ENCODE data around the gene TRPV3. TPM values are rescaled to one million over a fixed set of nuclear protein-coding genes. Genes with fewer than 3 reads are reported as not detected.

Gene TRPV3
- total RNA-seq, 2 donors from 2014 or later, result 0.56 TPM; not detected in 1

GRCh38 chr17:3545151-3545550 is 12.5 kb downstream of the TRPV3 start:
- no peak overlapping the region for H3K27ac ChIP-seq
- no peaks in the 10 kb centered on the region for H3K27me3 ChIP-seq (replicated peaks; ENCODE audit: insufficient read depth)
- TF ChIP-seq CTCF (IDR thresholded peaks at IDR 0.05), result no peak
- no peaks in the 10 kb centered on the region for H3K4me1 ChIP-seq (ENCODE audit: control insufficient read depth in 1 of 2, low read depth in 2 of 2)
- H3K4me3 ChIP-seq, result no peak overlapping the region
- ATAC-seq (ENCODE audit: insufficient number of reproducible peaks, low FRiP score, low read depth) (no peak), DNase-seq (ENCODE audit: low spot score) (no peak)
- H3K36me3 ChIP-seq, result no peaks in the 10 kb centered on the region
- no peaks in the 10 kb centered on the region for H3K9me3 ChIP-seq

GRCh38 chr17:3544365-3544764 is 13.2 kb downstream of the TRPV3 start:
- H3K4me1 ChIP-seq (ENCODE audit: control insufficient read depth in 1 of 2, low read depth in 2 of 2), result no peaks in the 10 kb centered on the region
- no peak overlapping the region for H3K27ac ChIP-seq
- H3K9me3 ChIP-seq, result no peaks in the 10 kb centered on the region
- no peak for ATAC-seq (ENCODE audit: insufficient number of reproducible peaks, low FRiP score, low read depth)
- no peak overlapping the region for H3K4me3 ChIP-seq
- no peaks in the 10 kb centered on the region for H3K27me3 ChIP-seq (replicated peaks; ENCODE audit: insufficient read depth)
- H3K36me3 ChIP-seq, result no peaks in the 10 kb centered on the region
- TF ChIP-seq CTCF (IDR thresholded peaks at IDR 0.05), result no peak
- DNase-seq (ENCODE audit: low spot score), result no peak

- Histone ChIP-seq H3K27ac (no peak overlapping the region), H3K27me3 (replicated peaks; ENCODE audit: insufficient read depth) (no peaks in the 10 kb centered on the region), H3K9me3 (no peaks in the 10 kb centered on the region), H3K4me1 (ENCODE audit: control insufficient read depth in 1 of 2, low read depth in 2 of 2) (no peaks in the 10 kb centered on the region), H3K36me3 (no peaks in the 10 kb centered on the region), H3K4me3 (no peak overlapping the region)
- ATAC-seq (ENCODE audit: insufficient number of reproducible peaks, low FRiP score, low read depth) (no peak), DNase-seq (ENCODE audit: low spot score) (no peak)
- TF ChIP-seq CTCF (IDR thresholded peaks at IDR 0.05), result no peak
Observed at GRCh38 chr17:3543453-3543852, 14.2 kb downstream of the TRPV3 start.

- no peaks in the 10 kb centered on the region for H3K9me3 ChIP-seq
- no peaks in the 10 kb centered on the region for H3K36me3 ChIP-seq
- H3K4me1 ChIP-seq (ENCODE audit: control insufficient read depth in 1 of 2, low read depth in 2 of 2), result no peaks in the 10 kb centered on the region
- DNase-seq (ENCODE audit: low spot score) (no peak), ATAC-seq (ENCODE audit: insufficient number of reproducible peaks, low FRiP score, low read depth) (no peak)
- no peak for TF ChIP-seq CTCF (IDR thresholded peaks at IDR 0.05)
- no peak overlapping the region for H3K27ac ChIP-seq
- no peaks in the 10 kb centered on the region for H3K27me3 ChIP-seq (replicated peaks; ENCODE audit: insufficient read depth)
- H3K4me3 ChIP-seq, result no peak overlapping the region
Observed at GRCh38 chr17:3542410-3543088, 15.1 kb downstream of the TRPV3 start.

GRCh38 chr17:3539881-3540540 is 17.6 kb downstream of the TRPV3 start:
- Histone ChIP-seq H3K4me3 (no peak overlapping the region), H3K27me3 (replicated peaks; ENCODE audit: insufficient read depth) (no peaks in the 10 kb centered on the region), H3K36me3 (no peaks in the 10 kb centered on the region), H3K4me1 (ENCODE audit: control insufficient read depth in 1 of 2, low read depth in 2 of 2) (peaks cover 0 to 2% of the 10 kb centered on the region in 2 donors), H3K9me3 (no peaks in the 10 kb centered on the region), H3K27ac (no peak overlapping the region)
- no peak for TF ChIP-seq CTCF (IDR thresholded peaks at IDR 0.05)
- no peak for DNase-seq (ENCODE audit: low spot score)
- ATAC-seq (ENCODE audit: insufficient number of reproducible peaks, low FRiP score, low read depth), result no peak
